ENCODE results near the gene MFAP3L. TPM values are rescaled to one million over a fixed set of nuclear protein-coding genes. Genes with fewer than 3 reads are reported as not detected.

MFAP3L gene
- total and polyA plus RNA-seq, 8 donors, result 2.1 to 4.8 (median 2.5) TPM

- Histone ChIP-seq H3K4me1 (no peaks in the 10 kb centered on the region), H3K27ac (no peak overlapping the region), H3K36me3 (no peaks in the 10 kb centered on the region), H3K27me3 (no peaks in the 10 kb centered on the region), H3K9me3 (no peaks in the 10 kb centered on the region), H3K4me3 (no peak overlapping the region)
- intact Hi-C loops (cut with DNase I), result no loop called here
- no peak for DNase-seq
- ATAC-seq, result no peak
- TF ChIP-seq CTCF (IDR thresholded peaks at IDR 0.05), result no peak
Observed at GRCh38 chr4:169984745-169985144, 41.5 kb downstream of the MFAP3L start.

GRCh38 chr4:169984173-169984572 is 42.0 kb downstream of the MFAP3L start:
- H3K27me3 ChIP-seq, result no peaks in the 10 kb centered on the region
- no peaks in the 10 kb centered on the region for H3K4me1 ChIP-seq
- no peak for TF ChIP-seq CTCF (IDR thresholded peaks at IDR 0.05)
- intact Hi-C loops (cut with DNase I), result no loop called here
- no peak overlapping the region for H3K4me3 ChIP-seq
- H3K9me3 ChIP-seq, result no peaks in the 10 kb centered on the region
- H3K27ac ChIP-seq, result no peak overlapping the region
- ATAC-seq, result no peak
- DNase-seq, result no peak
- no peaks in the 10 kb centered on the region for H3K36me3 ChIP-seq

GRCh38 chr4:169976951-169977350 is 49.2 kb downstream of the MFAP3L start:
- H3K4me3 ChIP-seq, result no peak overlapping the region
- no peak for ATAC-seq
- H3K27me3 ChIP-seq, result no peaks in the 10 kb centered on the region
- intact Hi-C loops (cut with DNase I), result no loop called here
- no peak for DNase-seq
- no peaks in the 10 kb centered on the region for H3K36me3 ChIP-seq
- H3K9me3 ChIP-seq, result no peaks in the 10 kb centered on the region
- no peak for TF ChIP-seq CTCF (IDR thresholded peaks at IDR 0.05)
- no peaks in the 10 kb centered on the region for H3K4me1 ChIP-seq
- no peak overlapping the region for H3K27ac ChIP-seq

- Histone ChIP-seq H3K4me1 (no peaks in the 10 kb centered on the region), H3K27ac (no peak overlapping the region), H3K36me3 (no peaks in the 10 kb centered on the region), H3K4me3 (no peak overlapping the region), H3K9me3 (no peaks in the 10 kb centered on the region), H3K27me3 (no peaks in the 10 kb centered on the region)
- intact Hi-C loops (cut with DNase I), result no loop called here
- peak in 1 of 4 donors; percentile 17 for DNase-seq
- no peak for TF ChIP-seq CTCF (IDR thresholded peaks at IDR 0.05)
- ATAC-seq, result peak; percentile 77
Observed at GRCh38 chr4:169975838-169976796, 50.1 kb downstream of the MFAP3L start.

- Histone ChIP-seq H3K4me3 (no peak overlapping the region), H3K27ac (no peak overlapping the region), H3K27me3 (no peaks in the 10 kb centered on the region), H3K36me3 (no peaks in the 10 kb centered on the region), H3K9me3 (no peaks in the 10 kb centered on the region), H3K4me1 (no peaks in the 10 kb centered on the region)
- intact Hi-C loops (cut with DNase I), result no loop called here
- no peak for TF ChIP-seq CTCF (IDR thresholded peaks at IDR 0.05)
- DNase-seq (no peak), ATAC-seq (no peak)
Observed at GRCh38 chr4:169975131-169975837, 50.9 kb downstream of the MFAP3L start.
